Activated B cell treated with CpG ODN at 0.5 μM for 24 hours (primary cell): Measurements from ENCODE around the gene FAM114A1. TPM values are rescaled to one million over a fixed set of nuclear protein-coding genes. Genes with fewer than 3 reads are reported as not detected.

Source experiments
- ATAC-seq: fragments of 200-7000 bp; cut with Tn5 transposase; one replicate; pipeline ENCODE4 v1.10.0; 2021; ENCODE audit warnings: low read depth, mild to moderate bottlenecking, moderate library complexity
- CTCF ChIA-PET: fragments of 350-600 bp; sonication (Branson Sonifier 250); formaldehyde crosslinking; loops from one replicate; lab custom pipeline; 2021; ENCODE audit warnings: antibody characterized with exemption; lab: Charles Lee
- POLR2A ChIA-PET: fragments of 350-600 bp; sonication (Branson Sonifier 250); formaldehyde crosslinking; loops from one replicate; lab custom pipeline; 2021; ENCODE audit warnings: antibody characterized with exemption; lab: Charles Lee
- DNase-seq: peaks from one replicate; pipeline ENCODE4 v3.0.0; 2022
- H3K27ac Mint-ChIP-seq: one replicate; pipeline ENCODE4 v1.8.0; 2020; ENCODE audit warnings: mixed read lengths
- H3K27me3 Mint-ChIP-seq: one replicate; pipeline ENCODE4 v1.8.0; 2021; ENCODE audit warnings: mixed read lengths
- H3K36me3 Mint-ChIP-seq: one replicate; pipeline ENCODE4 v1.8.0; 2021; ENCODE audit warnings: low read depth, mixed read lengths
- H3K4me1 Mint-ChIP-seq: one replicate; pipeline ENCODE4 v1.8.0; 2021; ENCODE audit warnings: mixed read lengths
- H3K4me3 Mint-ChIP-seq: one replicate; pipeline ENCODE4 v1.8.0; 2020; ENCODE audit warnings: mild to moderate bottlenecking, mixed read lengths
- H3K9me3 Mint-ChIP-seq: one replicate; pipeline ENCODE4 v1.8.0; 2020; ENCODE audit warnings: mixed read lengths
- CTCF ChIP-seq: fragments of 200-600 bp; IDR thresholded peaks from one replicate; pipeline ENCODE4 v1.8.0; 2022; ENCODE audit warnings: antibody characterized with exemption, mild to moderate bottlenecking
- intact Hi-C: fragments of 100-400 bp; cut with micrococcal nuclease; formaldehyde crosslinking; loops from one replicate; pipeline ENCODE4 v1.15.1; 2024
- total RNA-seq: library from RNA; stranded (reverse); gene quantifications from 2 replicates; pipeline ENCODE4 v1.2.3, GENCODE V29; 2022

The FAM114A1 gene
- total RNA-seq, 1 donor from 2014 or later: 3.3 TPM

- no peak for DNase-seq
- intact Hi-C loops: no loop called here
- H3K36me3 Mint-ChIP-seq: no peaks in the 10 kb centered on the region
- POLR2A ChIA-PET: interaction anchor here (0.6 to 0.9 kb wide), 2 partner anchors 26 to 583 kb away, joined by 3 to 4 read pairs; no protein-coding TSS in a partner anchor
- no peaks in the 10 kb centered on the region for H3K27me3 Mint-ChIP-seq
- CTCF ChIA-PET: interaction anchor here (0.9 to 2.1 kb wide), 5 partner anchors 29 to 246 kb away, joined by 3 to 7 read pairs (median 3); partner anchors contain the start of gene TLR10
- TF ChIP-seq CTCF: no peak
- no peak overlapping the region for H3K4me3 Mint-ChIP-seq
- no peaks in the 10 kb centered on the region for H3K9me3 Mint-ChIP-seq
- peak overlapping the region; percentile 59 for H3K27ac Mint-ChIP-seq
- ATAC-seq: no peak
- H3K4me1 Mint-ChIP-seq: peaks cover 7% of the 10 kb centered on the region
Measured at GRCh38 chr4:38889143-38889542, 21.5 kb downstream of the FAM114A1 start.

- no peak for DNase-seq
- TF ChIP-seq CTCF: no peak
- no peak for ATAC-seq
- ChIA-PET CTCF (interaction anchor here (1.1 to 4.1 kb wide), 2 partner anchors 109 to 132 kb away, joined by 3 to 30 read pairs; partner anchors contain the start of gene TLR10), POLR2A (no interaction called here)
- Mint-ChIP-seq H3K4me3 (no peak overlapping the region), H3K36me3 (no peaks in the 10 kb centered on the region), H3K27me3 (no peaks in the 10 kb centered on the region), H3K27ac (no peak overlapping the region), H3K9me3 (no peaks in the 10 kb centered on the region), H3K4me1 (peaks cover 7% of the 10 kb centered on the region)
- intact Hi-C loops: no loop called here
Measured at GRCh38 chr4:38891051-38891983, 23.7 kb downstream of the FAM114A1 start.

DNA sequence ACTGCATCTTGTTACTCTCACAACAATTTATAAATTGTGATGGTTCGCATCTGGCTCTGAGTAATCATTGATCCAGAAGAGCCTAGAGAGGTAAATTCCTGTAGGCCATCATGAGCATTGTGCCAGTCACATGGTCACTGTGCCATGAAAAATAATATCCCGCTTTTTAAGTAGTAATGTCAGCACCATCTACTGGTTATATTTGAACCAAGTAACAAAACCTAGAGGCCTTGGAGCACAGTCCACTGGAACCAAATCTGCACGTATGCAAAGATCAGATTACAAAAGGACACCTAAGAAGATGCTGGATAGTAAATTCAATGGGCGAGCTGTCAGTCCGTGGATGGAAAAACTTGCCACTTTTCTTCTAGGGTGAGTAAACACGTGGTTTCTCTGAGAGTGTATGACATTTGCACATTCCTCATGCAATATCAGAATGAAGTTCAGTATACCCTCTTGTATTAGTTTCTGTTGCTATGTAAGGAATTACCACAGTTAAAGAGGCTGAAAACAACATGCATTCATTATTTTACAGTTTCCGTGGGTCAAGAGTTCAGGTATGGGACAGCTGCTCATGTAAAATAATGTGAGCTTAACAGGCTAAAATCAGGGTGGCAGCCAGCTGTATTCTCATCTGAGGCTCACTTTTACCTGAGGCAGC lies 26.8 kb downstream of the FAM114A1 start:
- no peak overlapping the region for H3K27ac Mint-ChIP-seq
- H3K36me3 Mint-ChIP-seq: no peaks in the 10 kb centered on the region
- intact Hi-C loops: loop anchor here (1.0 kb wide), 1 partner anchor 135 kb away; no protein-coding TSS in a partner anchor
- H3K9me3 Mint-ChIP-seq: no peaks in the 10 kb centered on the region
- no peak for ATAC-seq
- H3K27me3 Mint-ChIP-seq: no peaks in the 10 kb centered on the region
- H3K4me1 Mint-ChIP-seq: peaks cover 1% of the 10 kb centered on the region
- ChIA-PET POLR2A (no interaction called here), CTCF (interaction anchor here (1.3 to 4.1 kb wide), 2 partner anchors 136 to 240 kb away, joined by 8 to 30 read pairs; no protein-coding TSS in a partner anchor)
- H3K4me3 Mint-ChIP-seq: no peak overlapping the region
- TF ChIP-seq CTCF: no peak
- no peak for DNase-seq

- DNase-seq (no peak), ATAC-seq (no peak)
- Mint-ChIP-seq H3K36me3 (no peaks in the 10 kb centered on the region), H3K27me3 (no peaks in the 10 kb centered on the region), H3K4me3 (no peak overlapping the region), H3K4me1 (no peaks in the 10 kb centered on the region), H3K27ac (no peak overlapping the region), H3K9me3 (no peaks in the 10 kb centered on the region)
- intact Hi-C loops: no loop called here
- no peak for TF ChIP-seq CTCF
- CTCF ChIA-PET: interaction anchor here (1.0 to 1.4 kb wide), 2 partner anchors 137 to 238 kb away, joined by 3 to 6 read pairs; no protein-coding TSS in a partner anchor
- POLR2A ChIA-PET: no interaction called here
Measured at GRCh38 chr4:38896940-38897339, 29.3 kb downstream of the FAM114A1 start.

- H3K9me3 Mint-ChIP-seq: no peaks in the 10 kb centered on the region
- no peak overlapping the region for H3K4me3 Mint-ChIP-seq
- CTCF ChIA-PET: no interaction called here
- intact Hi-C loops: no loop called here
- DNase-seq: no peak
- no peak for TF ChIP-seq CTCF
- POLR2A ChIA-PET: no interaction called here
- ATAC-seq: no peak
- H3K36me3 Mint-ChIP-seq: no peaks in the 10 kb centered on the region
- H3K4me1 Mint-ChIP-seq: no peaks in the 10 kb centered on the region
- no peak overlapping the region for H3K27ac Mint-ChIP-seq
- no peaks in the 10 kb centered on the region for H3K27me3 Mint-ChIP-seq
Measured at GRCh38 chr4:38898245-38898644, 30.6 kb downstream of the FAM114A1 start.
